ENCODE measurements around the gene CACNA1F.

- TF ChIP-seq, protein P1, sequence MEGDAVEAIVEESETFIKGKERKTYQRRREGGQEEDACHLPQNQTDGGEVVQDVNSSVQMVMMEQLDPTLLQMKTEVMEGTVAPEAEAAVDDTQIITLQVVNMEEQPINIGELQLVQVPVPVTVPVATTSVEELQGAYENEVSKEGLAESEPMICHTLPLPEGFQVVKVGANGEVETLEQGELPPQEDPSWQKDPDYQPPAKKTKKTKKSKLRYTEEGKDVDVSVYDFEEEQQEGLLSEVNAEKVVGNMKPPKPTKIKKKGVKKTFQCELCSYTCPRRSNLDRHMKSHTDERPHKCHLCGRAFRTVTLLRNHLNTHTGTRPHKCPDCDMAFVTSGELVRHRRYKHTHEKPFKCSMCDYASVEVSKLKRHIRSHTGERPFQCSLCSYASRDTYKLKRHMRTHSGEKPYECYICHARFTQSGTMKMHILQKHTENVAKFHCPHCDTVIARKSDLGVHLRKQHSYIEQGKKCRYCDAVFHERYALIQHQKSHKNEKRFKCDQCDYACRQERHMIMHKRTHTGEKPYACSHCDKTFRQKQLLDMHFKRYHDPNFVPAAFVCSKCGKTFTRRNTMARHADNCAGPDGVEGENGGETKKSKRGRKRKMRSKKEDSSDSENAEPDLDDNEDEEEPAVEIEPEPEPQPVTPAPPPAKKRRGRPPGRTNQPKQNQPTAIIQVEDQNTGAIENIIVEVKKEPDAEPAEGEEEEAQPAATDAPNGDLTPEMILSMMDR (IDR thresholded peaks at IDR 0.05) = no peak
- TF ChIP-seq POLR2A (IDR thresholded peaks at IDR 0.05) = no peak
Observed at GRCh38 chrX:49206543-49206942, 26.6 kb downstream of the CACNA1F start.
